SK-N-SH treated with all-trans-retinoic acid at 6 μM for 48 hours (cell line): ENCODE measurements around the gene VTI1A.

Experiments used
- ARNTL ChIP-seq: fragments of 450-650 bp; formaldehyde crosslinking; IDR thresholded peaks from 2 replicates; pipeline ENCODE4 v1.5.0; 2020; ENCODE audit warnings: low read depth, mild to moderate bottlenecking, moderate library complexity, borderline replicate concordance
- PATZ1 ChIP-seq: fragments of 250-450 bp; sonication (Bioruptor Pico); IDR thresholded peaks from 2 replicates; pipeline ENCODE4 v1.8.0; 2020; ENCODE audit warnings: mild to moderate bottlenecking, moderate library complexity, borderline replicate concordance
- ZNF70 ChIP-seq: fragments of 450-650 bp; formaldehyde crosslinking; IDR thresholded peaks from 2 replicates; pipeline ENCODE4 v1.5.0; 2020; ENCODE audit warnings: mild to moderate bottlenecking, moderate library complexity

GRCh38 chr10:112507046-112507445 is 60.0 kb downstream of the VTI1A start:
- TF ChIP-seq PATZ1 (CRISPR knock-in tag) (no peak), ZNF70 (CRISPR knock-in tag) (no peak), ARNTL (no peak)
